ENCODE data around the gene VAC14. TPM values are rescaled to one million over a fixed set of nuclear protein-coding genes. Genes with fewer than 3 reads are reported as not detected.

The VAC14 gene
- total and polyA plus RNA-seq, 2 experiments from 2014 or later = 42.3 to 77.7 TPM

- TF ChIP-seq ZNF462 (CRISPR knock-in tag; IDR thresholded peaks at IDR 0.05) (no peak), CTCF (conservative IDR thresholded peaks at IDR 0.05; ENCODE audit: low read depth in 2 of 2) (no peak), ZNF331 (CRISPR knock-in tag; IDR thresholded peaks at IDR 0.05; ENCODE audit: low read depth) (no peak), CREB1 (CRISPR knock-in tag; IDR thresholded peaks at IDR 0.05; ENCODE audit: low read depth) (no peak)
Measured at GRCh38 chr16:70757183-70757582, 43.8 kb downstream of the VAC14 start (continued).

- H3K4me3 Mint-ChIP-seq = no peak overlapping the region
- TF ChIP-seq JUNB (IDR thresholded peaks at IDR 0.05; ENCODE audit: unreplicated experiment) (no peak), NANOG (IDR thresholded peaks at IDR 0.05; ENCODE audit: borderline replicate concordance) (no peak), CTCF (conservative IDR thresholded peaks at IDR 0.05; ENCODE audit: low read depth in 2 of 2) (no peak), STAT1 (IDR thresholded peaks at IDR 0.05; ENCODE audit: unreplicated experiment) (no peak), POLR2AphosphoS5 (IDR thresholded peaks at IDR 0.05; ENCODE audit: low read depth) (no peak)
Measured at GRCh38 chr16:70756071-70756470, 44.9 kb downstream of the VAC14 start.

More at GRCh38 chr16:70756071-70756470, 44.9 kb downstream of the VAC14 start:
- no peak overlapping the region for H3K4me2 ChIP-seq
- no peaks in the 10 kb centered on the region for H3K79me2 ChIP-seq (replicated peaks; ENCODE audit: insufficient read depth)
- H3K9me2 ChIP-seq (ENCODE audit: insufficient read depth) = no peaks in the 10 kb centered on the region
- no peaks in the 10 kb centered on the region for H3F3A ChIP-seq (replicated peaks; ENCODE audit: low read depth)
- no peaks in the 10 kb centered on the region; the same call in 1 of the 2 replicates for H4K20me1 ChIP-seq (replicated peaks; ENCODE audit: insufficient read depth)
- no peaks in the 10 kb centered on the region for H3K4me1 ChIP-seq (ENCODE audit: insufficient read depth)
- no peaks in the 10 kb centered on the region for H3K27me3 ChIP-seq (ENCODE audit: insufficient read depth)
- Mint-ChIP-seq H3K27ac (no peak overlapping the region), H3K36me3 (ENCODE audit: low read depth) (peaks cover 34% of the 10 kb centered on the region), H3K4me1 (peaks cover 22% of the 10 kb centered on the region), H3K27me3 (ENCODE audit: insufficient read depth, low read depth, poor library complexity) (peaks cover 10% of the 10 kb centered on the region), H3K9me3 (no peaks in the 10 kb centered on the region)
- no peak overlapping the region for H3K4me3 ChIP-seq
- DNase-seq (ENCODE audit: low spot score) (no peak), ATAC-seq (no peak)
- H3K27ac ChIP-seq (ENCODE audit: low read depth) = no peak overlapping the region
- H2AFZ ChIP-seq = no peak overlapping the region
- no peaks in the 10 kb centered on the region for H3K36me3 ChIP-seq (ENCODE audit: insufficient read depth)

Measured in GM23338 (cell line).